Tibial nerve (tissue), 4 donors: ENCODE results near the gene SMARCD2.

Source experiments
- CTCF ChIP-seq, 5 experiments: fragments of 200-600 bp in 3 of 5; fragments of 450-650 bp in 2 of 5; sonication (generic) in 3 of 5; IDR thresholded peaks; one replicate each; pipeline ENCODE4 v1.5.1; 2016 to 2019; ENCODE audit warnings: antibody characterized with exemption in 5 of 5, mild to moderate bottlenecking in 3 of 5, moderate library complexity in 2 of 5
- EP300 ChIP-seq, 2 donors: sonication (generic); formaldehyde crosslinking; IDR thresholded peaks; one replicate each; pipeline ENCODE4 v1.6.1; 2017; ENCODE audit warnings: antibody characterized with exemption in 2 of 2, mild to moderate bottlenecking in 1 of 2

GRCh38 chr17:63833026-63833740 is 9.3 kb downstream of the SMARCD2 start:
- no peak for TF ChIP-seq CTCF (IDR thresholded peaks at IDR 0.05)
- TF ChIP-seq EP300 (IDR thresholded peaks at IDR 0.05): no peak
